NCI-H2029 (cell line): ENCODE measurements around the gene SPARC.
"Not testable (repeated sequence)": the region's sequence is repeated elsewhere in the genome, so short reads cannot be mapped to it uniquely, and the experiment has no call there.

Experiments used
- DNase-seq: peaks from one replicate; lab custom pipeline; 2025; lab: John Stamatoyannopoulos, UW

Gene SPARC

GRCh38 chr5:151700296-151700695 is 13.6 kb upstream of the SPARC start:
- no peak for DNase-seq

- DNase-seq = no peak
These were observed 12.6 kb upstream of the SPARC start for GRCh38 chr5:151699071-151699901.

GRCh38 chr5:151698081-151698480 is 11.4 kb upstream of the SPARC start:
- DNase-seq = not testable (repeated sequence)

- no peak for DNase-seq
These were observed 10.7 kb upstream of the SPARC start for GRCh38 chr5:151697452-151697851.

GRCh38 chr5:151696470-151697061 is 9.9 kb upstream of the SPARC start:
- DNase-seq = no peak

- no peak for DNase-seq
These were observed 8.7 kb upstream of the SPARC start for GRCh38 chr5:151695464-151695863.

- no peak for DNase-seq
These were observed 7.3 kb upstream of the SPARC start for GRCh38 chr5:151694035-151694485.

- no peak for DNase-seq
These were observed 5.6 kb upstream of the SPARC start for GRCh38 chr5:151692312-151692711.

GRCh38 chr5:151691706-151692105 is 5.0 kb upstream of the SPARC start:
- no peak for DNase-seq

GRCh38 chr5:151689591-151689990 is 2.9 kb upstream of the SPARC start:
- not testable (repeated sequence) for DNase-seq

GRCh38 chr5:151688436-151688835 is 1.7 kb upstream of the SPARC start:
- no peak for DNase-seq

GRCh38 chr5:151685749-151686673 is 704 bp downstream of the SPARC start:
- no peak for DNase-seq

GRCh38 chr5:151684690-151685361 is 1.9 kb downstream of the SPARC start:
- no peak for DNase-seq

- DNase-seq = no peak
These were observed 2.6 kb downstream of the SPARC start for GRCh38 chr5:151683986-151684588.

GRCh38 chr5:151683444-151683843 is 3.3 kb downstream of the SPARC start:
- no peak for DNase-seq

GRCh38 chr5:151682751-151683331 is 3.9 kb downstream of the SPARC start:
- DNase-seq = no peak

GRCh38 chr5:151682240-151682639 is 4.5 kb downstream of the SPARC start:
- DNase-seq = no peak

GRCh38 chr5:151680944-151681427 is 5.7 kb downstream of the SPARC start:
- no peak for DNase-seq

- not testable (repeated sequence) for DNase-seq
These were observed 6.6 kb downstream of the SPARC start for GRCh38 chr5:151680156-151680505.

- DNase-seq = no peak
These were observed 7.1 kb downstream of the SPARC start for GRCh38 chr5:151679421-151680155.
